Measurements from ENCODE around the gene MORN5.

MORN5 gene

GRCh38 chr9:122248448-122248865 lies 88.7 kb downstream of the MORN5 start:
- no peak for FAIRE-seq
- no peak for TF ChIP-seq CTCF (IDR thresholded peaks at IDR 0.05; ENCODE audit: insufficient read depth, missing control alignments)
- DNase-seq (ENCODE audit: insufficient read length, low spot score), result no peak

Data from D721Med (cell line).